HepG2 (cell line): ENCODE measurements around the gene S100Z. TPM values are rescaled to one million over a fixed set of nuclear protein-coding genes. Genes with fewer than 3 reads are reported as not detected.

Experiments used
- ATAC-seq: fragments of 200-7000 bp; cut with Tn5 transposase; 3 replicates; pipeline ENCODE4 v1.9.1; 2020; ENCODE audit warnings: mild to moderate bottlenecking, moderate library complexity
- BruUV-seq: library from RNA; stranded (reverse); fragments of 400-500 nt; replicated peaks from 2 replicates; lab custom pipeline; 2021; lab: Mats Ljungman, UMichigan
- CTCF ChIA-PET: fragments of 300-600 bp; formaldehyde crosslinking; extraction: SDS; loops from one replicate; lab custom pipeline; 2021; ENCODE audit warnings: low total read pairs, inconsistent platforms, low intra/inter-chr PET ratio; lab: Yijun Ruan, JAX
- POLR2A ChIA-PET: fragments of 350-600 bp; sonication (Branson Sonifier 250); formaldehyde crosslinking; loops from one replicate; lab custom pipeline; 2020; ENCODE audit warnings: antibody characterized with exemption, inconsistent platforms; lab: Yijun Ruan, JAX
- DNase-seq: peaks from one replicate; pipeline ENCODE4 v3.0.0-alpha.2; 2015; ENCODE audit warnings: low spot score
- FAIRE-seq: peaks from 3 replicates; lab custom pipeline; 2011; peaks lifted over from hg19 to GRCh38; lab: Jason Lieb, UNC
- H2AFZ ChIP-seq: one replicate; pipeline ENCODE4 v1.6.1; 2011; ENCODE audit warnings: low read length, inconsistent platforms
- H3K27ac ChIP-seq: fragments of 300-600 bp; 3 replicates; pipeline ENCODE4 v1.8.0; 2011; ENCODE audit warnings: mixed run types, mild to moderate bottlenecking, mixed read lengths, low read length, inconsistent platforms; ENCODE audit not compliant: insufficient read depth; ENCODE audit errors: extremely low read length
- H3K27me3 ChIP-seq, 2 experiments: fragments of 200-600 bp in 1 of 2; 2 replicates in 1 of 2; 3 replicates in 1 of 2; pipeline versions ENCODE4 v1.6.0 to v1.8.0; 2011; ENCODE audit warnings: low read length in 2 of 2, mild to moderate bottlenecking in 2 of 2, moderate library complexity in 2 of 2, inconsistent platforms in 1 of 2; ENCODE audit not compliant: insufficient read depth in 2 of 2, control insufficient read depth in 1 of 2
- H3K36me3 ChIP-seq, 2 experiments: fragments of 200-600 bp in 1 of 2; replicated peaks in 1 of 2; 2 replicates in 1 of 2; 3 replicates in 1 of 2; pipeline versions ENCODE4 v1.5.1 to v1.8.0; 2011; ENCODE audit warnings: low read length in 2 of 2, inconsistent platforms in 1 of 2; ENCODE audit not compliant: insufficient read depth in 2 of 2, control insufficient read depth in 1 of 2
- H3K4me1 ChIP-seq: 2 replicates; pipeline ENCODE4 v1.5.1; 2012; ENCODE audit warnings: low read length, inconsistent platforms; ENCODE audit not compliant: insufficient read depth
- H3K4me2 ChIP-seq: 2 replicates; pipeline ENCODE4 v1.6.0; 2011; ENCODE audit warnings: low read depth, low read length, inconsistent platforms
- H3K4me3 ChIP-seq, 3 experiments: fragments of 200-600 bp in 1 of 3; sonication (generic), shearing (Covaris generic) in 1 of 3; replicated peaks in 1 of 3; 2 replicates each; pipeline ENCODE4 v1.5.1; 2011 to 2016; ENCODE audit warnings: low read length in 3 of 3, inconsistent platforms in 2 of 3, low read depth in 2 of 3, mild to moderate bottlenecking in 2 of 3, control low read depth in 1 of 3, mixed read lengths in 1 of 3; ENCODE audit not compliant: insufficient read depth in 1 of 3
- H3K79me2 ChIP-seq: one replicate; pipeline ENCODE4 v1.6.1; 2011; ENCODE audit warnings: low read length, inconsistent platforms; ENCODE audit not compliant: insufficient read depth
- H3K9ac ChIP-seq: 2 replicates; pipeline ENCODE4 v1.6.0; 2011; ENCODE audit warnings: mild to moderate bottlenecking, low read depth, low read length, inconsistent platforms; ENCODE audit not compliant: insufficient read depth
- H3K9me3 ChIP-seq: 2 replicates; pipeline ENCODE4 v1.5.1; 2012; ENCODE audit warnings: mild to moderate bottlenecking, low read length
- H4K20me1 ChIP-seq: 2 replicates; pipeline ENCODE4 v1.6.0; 2011; ENCODE audit warnings: inconsistent platforms, mild to moderate bottlenecking, low read length, moderate library complexity; ENCODE audit not compliant: insufficient read depth
- CBX1 ChIP-seq: IDR thresholded peaks from one replicate; pipeline ENCODE4 v1.6.1; 2016; ENCODE audit warnings: antibody characterized with exemption, low read depth
- HOXA7 ChIP-seq: sonication (generic); formaldehyde crosslinking; IDR thresholded peaks from 2 replicates; pipeline ENCODE4 v1.8.1; 2022; ENCODE audit warnings: mild to moderate bottlenecking, missing genetic modification reagents, moderate library complexity
- MBNL3 ChIP-seq: fragments of 250-450 bp; sonication (Bioruptor Pico); conservative IDR thresholded peaks from 2 replicates; pipeline ENCODE4 v1.8.0; 2022; ENCODE audit warnings: mild to moderate bottlenecking, inconsistent platforms
- NAIF1 ChIP-seq: sonication (generic); formaldehyde crosslinking; IDR thresholded peaks from 2 replicates; pipeline ENCODE4 v1.5.0; 2020; ENCODE audit warnings: mild to moderate bottlenecking, missing genetic modification reagents, borderline replicate concordance
- NONO ChIP-seq, 2 experiments: fragments of 450-650 bp in 1 of 2; sonication (generic) in 1 of 2; formaldehyde crosslinking in 1 of 2; IDR thresholded peaks in 1 of 2; conservative IDR thresholded peaks in 1 of 2; 2 replicates each; pipeline versions ENCODE4 v1.6.1 to v1.8.0; 2017 to 2022; ENCODE audit warnings: mild to moderate bottlenecking in 1 of 2, missing genetic modification reagents in 1 of 2, moderate library complexity in 1 of 2
- RBAK ChIP-seq: sonication (generic); formaldehyde crosslinking; IDR thresholded peaks from 2 replicates; pipeline ENCODE4 v1.5.1; 2020; ENCODE audit warnings: mild to moderate bottlenecking, missing genetic modification reagents
- TRIM22 ChIP-seq: fragments of 450-650 bp; IDR thresholded peaks from 2 replicates; pipeline ENCODE4 v1.6.1; 2017
- ZBTB34 ChIP-seq: sonication (generic); formaldehyde crosslinking; IDR thresholded peaks from 2 replicates; pipeline ENCODE4 v1.8.0; 2022; ENCODE audit warnings: mild to moderate bottlenecking, missing genetic modification reagents
- ZMYM3 ChIP-seq: sonication (generic); formaldehyde crosslinking; IDR thresholded peaks from 2 replicates; pipeline ENCODE4 v1.5.1; 2020; ENCODE audit warnings: mild to moderate bottlenecking, missing genetic modification reagents
- ZNF33A ChIP-seq: sonication (generic); formaldehyde crosslinking; IDR thresholded peaks from 2 replicates; pipeline ENCODE4 v1.5.1; 2020; ENCODE audit warnings: missing genetic modification reagents, mild to moderate bottlenecking, moderate library complexity, borderline replicate concordance
- ZNF672 ChIP-seq: sonication (generic); formaldehyde crosslinking; IDR thresholded peaks from 2 replicates; pipeline ENCODE4 v1.8.1; 2022; ENCODE audit warnings: missing genetic modification reagents
- ZNF780A ChIP-seq: sonication (generic); formaldehyde crosslinking; IDR thresholded peaks from 2 replicates; pipeline ENCODE4 v1.8.0; 2022; ENCODE audit warnings: mild to moderate bottlenecking, missing genetic modification reagents, moderate library complexity
- ZNF792 ChIP-seq: IDR thresholded peaks from 2 replicates; pipeline ENCODE4 v1.6.1; 2016
- ZNF891 ChIP-seq: sonication (generic); formaldehyde crosslinking; IDR thresholded peaks from 2 replicates; pipeline ENCODE4 v1.5.0; 2020; ENCODE audit warnings: mild to moderate bottlenecking, missing genetic modification reagents
- WGBS: methylation state at CpG from one replicate; pipeline ENCODE4 v1.1.6; 2017; ENCODE audit warnings: low lambda C conversion rate; 5-methylcytosine and 5-hydroxymethylcytosine counted together
- in situ Hi-C: cut with HindIII; loops from 2 replicates; pipeline ENCODE4 v1.10.0; 2017; ENCODE audit warnings: low pct_unique_long_range_greater_than_20kb; ENCODE audit not compliant: extremely low pct_ligation_motif_present
- intact Hi-C: fragments of 100-400 bp; cut with micrococcal nuclease; formaldehyde crosslinking; loops from one replicate; pipeline ENCODE4 v1.10.0; 2022; ENCODE audit not compliant: unreplicated experiment
- polyA plus RNA-seq, 8 experiments: library from polyadenylated mRNA; depleted of rRNA in 3 of 8; stranded (reverse) in 7 of 8; unstranded in 1 of 8; fragments of >200 nt; fragmentation: Illumina TruSeq in 4 of 8; extraction: Trizol in 4 of 8; gene quantifications; 2 replicates each; pipeline versions ENCODE4 v1.2.1 to v1.2.3, GENCODE V29; 2011 to 2016; ENCODE audit warnings: low read depth in 4 of 8, missing spikeins in 1 of 8, mixed read lengths in 1 of 8; ENCODE audit not compliant: insufficient read depth in 1 of 8
- total RNA-seq, 5 experiments: library from RNA; depleted of rRNA; stranded (reverse); fragments of >200 nt; fragmentation: Illumina TruSeq; extraction: Trizol; gene quantifications; 2 replicates each; pipeline ENCODE4 v1.2.3, GENCODE V29; 2016; ENCODE audit warnings: low read depth in 1 of 5
- TF ChIP-seq, protein P1 (sequence below): sonication (generic); formaldehyde crosslinking; IDR thresholded peaks from 2 replicates; pipeline ENCODE4 v1.4.0; 2020; ENCODE audit warnings: missing genetic modification reagents
- TF ChIP-seq, protein P2 (sequence below): sonication (generic); formaldehyde crosslinking; IDR thresholded peaks from 2 replicates; pipeline ENCODE4 v1.9.0; 2021; ENCODE audit warnings: missing genetic modification reagents, borderline replicate concordance
- TF ChIP-seq, protein P3 (sequence below): sonication (generic); formaldehyde crosslinking; IDR thresholded peaks from 2 replicates; pipeline ENCODE4 v1.8.0; 2022; ENCODE audit warnings: missing genetic modification reagents, low read depth, mild to moderate bottlenecking, borderline replicate concordance

Gene S100Z
- total and polyA plus RNA-seq, 2 of the 13 experiments (the other 11 are each of a cell fraction or from before 2014, with no cell fraction given): 0.22 TPM; not detected in 1

- H3K4me3 ChIP-seq: no peak overlapping the region
- no peak overlapping the region for H3K27ac ChIP-seq
- ATAC-seq (no peak), FAIRE-seq (no peak), DNase-seq (no peak)
- BruUV-seq: no TSS peak
- H3K9me3 ChIP-seq: no peaks in the 10 kb centered on the region
- intact Hi-C loops: no loop called here
- no peak overlapping the region for H3K9ac ChIP-seq
- no peak overlapping the region for H2AFZ ChIP-seq
- POLR2A ChIA-PET: no interaction called here
- H3K27me3 ChIP-seq: peaks cover 0 to 7% of the 10 kb centered on the region in 2 experiments; a peak in 1 of 5 replicates
- no peaks in the 10 kb centered on the region for H4K20me1 ChIP-seq
- CTCF ChIA-PET: no interaction called here
- H3K4me2 ChIP-seq: no peak overlapping the region
- H3K36me3 ChIP-seq: no peaks in the 10 kb centered on the region
- in situ Hi-C loops: no loop called here
- H3K79me2 ChIP-seq: no peaks in the 10 kb centered on the region
- no peaks in the 10 kb centered on the region for H3K4me1 ChIP-seq
- WGBS: 12% methylated on average over 3 of the region's 3 CpGs
- no peak for TF ChIP-seq TRIM22
- TF ChIP-seq HOXA7 (CRISPR knock-in tag): no peak
- no peak for TF ChIP-seq ZNF792 (CRISPR knock-in tag)
- no peak for TF ChIP-seq ZMYM3 (CRISPR knock-in tag)
- TF ChIP-seq, protein P1, sequence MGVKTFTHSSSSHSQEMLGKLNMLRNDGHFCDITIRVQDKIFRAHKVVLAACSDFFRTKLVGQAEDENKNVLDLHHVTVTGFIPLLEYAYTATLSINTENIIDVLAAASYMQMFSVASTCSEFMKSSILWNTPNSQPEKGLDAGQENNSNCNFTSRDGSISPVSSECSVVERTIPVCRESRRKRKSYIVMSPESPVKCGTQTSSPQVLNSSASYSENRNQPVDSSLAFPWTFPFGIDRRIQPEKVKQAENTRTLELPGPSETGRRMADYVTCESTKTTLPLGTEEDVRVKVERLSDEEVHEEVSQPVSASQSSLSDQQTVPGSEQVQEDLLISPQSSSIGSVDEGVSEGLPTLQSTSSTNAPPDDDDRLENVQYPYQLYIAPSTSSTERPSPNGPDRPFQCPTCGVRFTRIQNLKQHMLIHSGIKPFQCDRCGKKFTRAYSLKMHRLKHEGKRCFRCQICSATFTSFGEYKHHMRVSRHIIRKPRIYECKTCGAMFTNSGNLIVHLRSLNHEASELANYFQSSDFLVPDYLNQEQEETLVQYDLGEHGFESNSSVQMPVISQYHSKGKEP (CRISPR knock-in tag): no peak
- TF ChIP-seq ZNF672 (CRISPR knock-in tag): no peak
- TF ChIP-seq ZNF33A: no peak
- TF ChIP-seq ZNF891 (CRISPR knock-in tag): no peak
- TF ChIP-seq ZNF780A (CRISPR knock-in tag): no peak
- no peak for TF ChIP-seq NAIF1
- TF ChIP-seq NONO (IDR thresholded peaks at IDR 0.05): no peak
- TF ChIP-seq NONO (CRISPR knock-in tag; conservative IDR thresholded peaks at IDR 0.05): no peak
- TF ChIP-seq, protein P2, sequence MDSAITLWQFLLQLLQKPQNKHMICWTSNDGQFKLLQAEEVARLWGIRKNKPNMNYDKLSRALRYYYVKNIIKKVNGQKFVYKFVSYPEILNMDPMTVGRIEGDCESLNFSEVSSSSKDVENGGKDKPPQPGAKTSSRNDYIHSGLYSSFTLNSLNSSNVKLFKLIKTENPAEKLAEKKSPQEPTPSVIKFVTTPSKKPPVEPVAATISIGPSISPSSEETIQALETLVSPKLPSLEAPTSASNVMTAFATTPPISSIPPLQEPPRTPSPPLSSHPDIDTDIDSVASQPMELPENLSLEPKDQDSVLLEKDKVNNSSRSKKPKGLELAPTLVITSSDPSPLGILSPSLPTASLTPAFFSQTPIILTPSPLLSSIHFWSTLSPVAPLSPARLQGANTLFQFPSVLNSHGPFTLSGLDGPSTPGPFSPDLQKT (CRISPR knock-in tag): no peak
- TF ChIP-seq MBNL3 (CRISPR knock-in tag): no peak
- no peak for TF ChIP-seq ZBTB34 (CRISPR knock-in tag)
- no peak for TF ChIP-seq RBAK (CRISPR knock-in tag)
- TF ChIP-seq, protein P3, sequence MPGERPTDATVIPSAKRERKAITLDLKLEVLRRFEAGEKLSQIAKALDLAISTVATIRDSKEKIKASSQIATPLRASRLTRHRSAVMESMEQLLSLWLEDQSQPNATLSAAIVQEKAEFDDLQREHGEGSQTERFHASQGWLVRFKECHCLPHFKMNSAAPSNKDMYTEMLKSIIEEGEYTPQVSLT: no peak
- TF ChIP-seq CBX1: no peak
Observed at GRCh38 chr5:76918539-76918938, 68.7 kb downstream of the S100Z start.
